GM21381 (cell line): ENCODE data around the gene RNF25.
"Not testable (repeated sequence)": the region's sequence is repeated elsewhere in the genome, so short reads cannot be mapped to it uniquely, and the experiment has no call there.

ENCODE experiments used
- ATAC-seq: cut with Tn5 transposase; IDR thresholded peaks from one replicate; pipeline ENCODE4 v1.9.1; 2021; ENCODE audit warnings: mild to moderate bottlenecking, moderate library complexity; ENCODE audit not compliant: unreplicated experiment

RNF25 gene

DNA sequence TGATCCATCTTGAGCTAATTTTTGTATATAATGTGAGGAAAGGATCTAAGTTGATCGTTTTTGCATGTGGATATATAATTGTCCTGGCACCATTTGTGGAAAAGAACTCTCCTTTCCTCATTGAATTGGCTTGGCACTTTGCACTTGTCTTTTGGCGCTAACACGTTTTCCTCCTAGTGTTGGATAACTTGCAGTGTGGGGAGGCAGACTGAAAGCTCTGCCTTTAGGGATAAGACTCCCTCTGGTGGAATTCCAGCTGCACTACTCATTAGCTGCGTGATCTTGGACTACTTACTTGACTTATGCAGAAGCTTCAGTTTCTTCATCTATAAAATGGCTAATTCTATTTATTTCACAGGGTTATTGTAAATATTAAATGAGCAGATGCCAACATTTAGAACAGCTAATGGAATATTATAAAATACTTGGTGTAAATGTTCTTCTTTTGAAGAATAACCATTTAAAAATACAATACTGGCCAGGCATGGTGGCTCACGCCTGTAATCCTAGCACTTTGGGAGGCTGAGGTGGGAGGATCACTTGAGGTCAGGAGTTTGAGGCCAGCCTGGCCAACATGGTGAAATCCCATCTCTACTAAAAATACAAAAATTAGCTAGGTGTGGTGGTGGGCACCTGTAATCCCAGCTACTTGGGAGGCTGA is 15.7 kb upstream of the RNF25 start:
- not testable (repeated sequence) for ATAC-seq

- ATAC-seq: no peak
Measured at GRCh38 chr2:218680061-218680460, 8.3 kb upstream of the RNF25 start.

DNA sequence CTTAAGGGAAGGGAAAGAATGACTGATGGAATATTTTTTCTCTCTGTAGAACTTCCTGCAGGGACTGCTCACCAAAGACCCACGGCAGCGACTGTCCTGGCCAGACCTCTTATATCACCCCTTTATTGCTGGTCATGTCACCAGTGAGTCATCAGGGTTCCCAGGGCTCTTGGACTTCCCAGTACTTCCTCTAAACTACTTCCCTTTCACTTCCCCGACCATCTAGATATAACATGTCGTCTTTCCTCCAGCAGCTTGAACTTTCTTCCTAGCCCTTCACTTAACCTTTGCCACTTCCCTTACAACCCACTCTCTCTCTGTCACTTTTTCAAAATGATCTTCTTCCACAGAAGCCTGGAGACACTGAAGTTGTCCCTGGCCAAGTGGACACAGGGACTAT is 7.3 kb upstream of the RNF25 start:
- no peak for ATAC-seq

- ATAC-seq: no peak
Measured at GRCh38 chr2:218671097-218671653, 627 bp downstream of the RNF25 start.

DNA sequence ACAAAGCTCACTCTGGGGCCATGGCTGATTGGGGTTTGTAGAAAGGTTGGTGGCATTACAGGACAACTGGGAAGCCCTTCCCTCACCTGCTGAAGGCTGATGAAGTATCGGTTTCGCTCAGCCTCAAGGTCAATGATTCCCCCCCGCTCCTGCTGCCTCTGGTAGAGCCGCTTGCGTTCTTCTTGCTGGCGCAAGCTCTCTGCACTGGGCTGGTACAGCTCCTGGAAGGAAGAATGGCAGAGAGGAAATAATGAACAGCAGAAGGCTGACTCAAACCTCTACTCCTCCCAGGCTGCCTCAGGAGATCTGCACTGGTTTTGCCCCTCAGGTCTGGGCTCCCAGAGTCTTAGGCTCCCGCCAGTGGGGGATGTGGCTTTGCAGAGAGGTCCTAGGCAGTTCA is 7.1 kb downstream of the RNF25 start:
- no peak for ATAC-seq

GRCh38 chr2:218663901-218664300 is 7.9 kb downstream of the RNF25 start:
- no peak for ATAC-seq

DNA sequence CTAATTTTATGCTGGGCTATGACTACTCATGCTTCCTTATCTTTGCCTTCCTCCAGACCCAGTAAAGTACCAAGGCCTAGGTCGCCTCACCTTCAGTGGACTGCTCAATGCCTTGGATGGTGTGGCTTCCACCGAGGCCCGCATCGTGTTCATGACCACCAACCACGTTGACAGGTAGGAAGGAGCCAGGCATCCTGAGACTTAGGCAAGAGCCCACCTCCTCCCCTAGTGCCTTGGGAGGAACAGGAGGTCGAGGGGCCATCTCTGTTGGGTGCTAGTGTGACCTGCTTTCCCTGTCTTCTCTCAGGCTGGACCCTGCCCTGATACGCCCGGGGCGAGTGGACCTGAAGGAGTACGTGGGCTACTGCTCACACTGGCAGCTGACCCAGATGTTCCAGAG is 9.0 kb downstream of the RNF25 start:
- ATAC-seq: no peak

- no peak for ATAC-seq
Measured at GRCh38 chr2:218662377-218662776, 9.4 kb downstream of the RNF25 start.

DNA sequence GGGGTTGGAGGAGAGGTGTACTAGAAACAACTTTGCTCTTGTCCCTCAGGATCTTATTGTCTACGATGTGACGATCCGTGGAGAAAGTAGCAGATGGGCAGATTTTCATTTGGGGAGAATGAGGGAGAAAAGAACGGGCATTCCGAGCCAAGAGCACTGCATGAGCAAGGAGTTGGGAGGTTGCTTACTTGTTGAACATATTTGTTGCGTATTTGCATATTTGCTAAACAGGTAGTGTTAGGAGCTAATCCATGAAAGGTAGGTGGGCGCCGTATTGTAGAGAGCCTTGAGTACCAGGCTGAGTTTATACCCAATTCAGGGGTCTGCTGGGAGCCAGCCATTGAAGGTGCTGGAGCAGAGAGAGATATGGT is 11.8 kb downstream of the RNF25 start:
- no peak for ATAC-seq

DNA sequence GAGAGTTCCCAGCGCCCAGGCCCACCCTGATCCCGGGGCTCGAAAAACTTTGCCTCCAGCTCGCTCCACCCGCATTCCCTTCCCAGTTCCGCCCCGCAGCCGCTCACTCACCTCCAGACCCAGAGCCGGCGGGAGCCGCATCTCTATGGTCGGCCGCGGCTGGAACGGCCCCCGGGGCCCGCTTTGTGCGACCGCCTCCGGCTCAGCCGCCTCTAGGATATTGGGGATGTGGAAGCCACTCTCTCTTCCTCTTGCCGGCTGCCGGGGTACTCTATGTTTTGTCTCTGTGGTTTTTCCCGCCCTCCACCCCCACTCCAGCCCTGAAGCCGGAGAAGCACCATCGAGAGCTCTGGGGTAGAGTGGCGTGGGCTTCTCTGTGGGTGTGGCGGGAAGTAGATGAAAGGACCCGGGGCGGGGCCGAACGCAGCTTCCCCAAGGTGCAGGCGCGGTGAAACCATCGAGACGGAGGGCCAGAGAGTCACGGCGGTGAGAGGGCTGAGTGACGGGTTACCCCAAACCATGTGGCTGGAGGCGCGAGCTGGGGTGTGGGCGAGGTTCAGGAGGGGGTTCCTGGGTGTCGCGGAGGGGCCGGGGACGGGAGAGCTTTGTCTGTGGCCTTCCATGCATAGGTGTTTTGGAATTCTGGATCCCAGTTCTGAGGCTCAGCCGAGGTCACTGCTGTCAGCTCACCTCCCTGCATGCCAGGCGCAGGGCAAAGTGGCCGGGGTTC is 12.4 kb downstream of the RNF25 start, which contains the start of the genes BCS1L and ZNF142:
BCS1L (plus strand) TSS at position 426 of the 730 bp plus-strand sequence. CDS start 1,305 bp downstream, outside the sequence.
ZNF142 (minus strand) TSS at position 366 of the 730 bp plus-strand sequence. CDS start 3,194 bp downstream, outside the sequence.
- peak; percentile 92 for ATAC-seq

DNA sequence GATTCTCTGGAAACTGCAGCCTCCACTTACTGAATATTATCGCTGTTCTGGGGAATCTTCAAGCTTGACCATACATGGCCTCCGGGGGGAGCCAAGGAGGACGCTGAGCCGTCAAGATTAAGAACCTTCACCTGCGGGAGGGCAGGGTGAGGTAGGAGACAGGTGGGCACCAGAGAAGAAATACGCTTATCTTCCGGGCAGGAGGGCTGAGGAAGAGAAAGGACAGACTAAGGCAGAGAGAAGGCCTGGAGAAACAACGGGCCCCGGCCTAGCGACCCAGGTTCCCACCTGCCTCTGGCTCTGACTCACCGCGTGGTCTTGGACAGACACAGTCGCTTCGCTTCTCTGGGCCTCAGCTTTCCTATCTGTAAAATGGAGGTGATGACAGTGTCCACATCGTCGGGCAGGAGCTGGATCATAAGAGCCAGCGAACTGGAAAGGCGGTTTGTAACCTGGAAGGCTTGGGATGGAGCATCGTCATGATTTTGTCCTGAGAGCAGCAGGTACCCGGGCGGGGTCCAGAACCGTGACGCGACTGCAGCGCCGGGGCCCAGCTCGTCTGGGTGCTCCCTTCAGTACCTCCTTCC is 13.0 kb downstream of the RNF25 start:
- peak; percentile 36 for ATAC-seq

DNA sequence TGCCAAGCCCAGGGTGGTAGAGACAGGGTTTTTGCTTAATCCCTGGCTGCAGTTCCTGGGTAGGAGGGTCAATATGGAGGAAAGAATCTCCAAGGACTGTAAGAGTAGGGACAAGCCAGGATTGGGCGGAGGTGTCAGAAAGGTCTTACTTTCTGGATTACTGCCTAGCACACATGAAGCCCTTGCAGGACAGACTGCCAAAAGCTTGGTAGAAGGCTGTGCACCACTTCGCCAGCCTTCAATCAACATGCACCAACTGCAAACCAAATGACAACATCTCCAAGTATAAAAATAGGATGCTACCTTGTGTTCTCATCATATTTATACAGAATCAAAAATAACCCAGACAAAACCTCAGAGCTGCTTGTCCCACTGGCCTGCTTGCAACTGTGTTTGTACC is 16.1 kb downstream of the RNF25 start:
- no peak for ATAC-seq

GRCh38 chr2:218648787-218649100 is 23.1 kb downstream of the RNF25 start:
- no peak for ATAC-seq

DNA sequence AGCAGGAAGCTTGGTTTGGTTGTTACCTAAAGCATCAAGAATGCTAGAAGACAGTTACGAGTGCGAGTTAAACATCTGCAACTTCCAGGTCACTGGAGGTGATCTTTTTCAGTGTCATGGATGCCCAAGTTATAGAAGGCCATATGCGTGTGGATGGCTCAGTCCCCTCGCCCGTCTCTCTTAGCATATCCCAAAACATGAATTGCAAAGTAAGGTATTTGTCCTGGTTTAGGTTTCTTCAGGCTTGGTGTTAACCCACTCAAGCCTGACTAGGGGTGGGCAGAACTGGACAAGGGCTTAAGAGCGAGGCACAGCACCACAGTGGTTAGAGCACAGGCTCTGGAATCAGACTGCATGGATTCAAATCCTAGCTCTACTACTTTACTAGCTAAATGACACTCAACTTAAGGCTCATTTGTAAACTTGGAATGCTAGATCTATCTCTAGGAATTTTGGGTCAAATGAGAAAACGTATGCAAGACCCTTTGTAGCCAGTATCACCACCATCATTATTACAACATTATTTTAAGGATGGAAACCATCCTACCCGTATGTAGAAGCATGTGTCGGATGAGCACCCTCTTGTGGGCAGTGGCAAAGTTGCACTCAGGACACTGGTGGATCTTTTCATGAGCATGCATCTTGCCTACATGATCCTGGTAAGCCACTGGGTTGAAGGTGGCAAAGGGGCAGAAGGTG is 23.6 kb downstream of the RNF25 start:
- no peak for ATAC-seq

DNA sequence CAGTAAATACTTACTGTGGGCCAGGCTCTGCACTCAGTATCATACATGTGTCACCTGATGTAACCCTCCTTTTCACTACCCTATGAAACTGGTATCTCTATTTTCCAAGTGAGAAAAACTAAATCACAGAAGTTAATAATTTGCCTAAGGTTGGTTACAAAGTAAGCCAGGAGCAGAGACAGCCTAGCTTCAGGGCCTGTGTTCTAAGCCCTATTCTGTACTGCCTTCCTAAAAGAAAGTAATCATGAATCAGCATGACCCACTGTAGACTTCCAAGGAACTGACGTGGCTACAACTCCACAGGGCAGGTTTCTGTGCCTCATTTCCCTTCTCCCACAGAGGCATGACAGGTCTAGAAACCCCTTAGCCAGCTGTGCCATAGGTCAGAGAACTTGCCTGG is 26.7 kb downstream of the RNF25 start:
- ATAC-seq: no peak

DNA sequence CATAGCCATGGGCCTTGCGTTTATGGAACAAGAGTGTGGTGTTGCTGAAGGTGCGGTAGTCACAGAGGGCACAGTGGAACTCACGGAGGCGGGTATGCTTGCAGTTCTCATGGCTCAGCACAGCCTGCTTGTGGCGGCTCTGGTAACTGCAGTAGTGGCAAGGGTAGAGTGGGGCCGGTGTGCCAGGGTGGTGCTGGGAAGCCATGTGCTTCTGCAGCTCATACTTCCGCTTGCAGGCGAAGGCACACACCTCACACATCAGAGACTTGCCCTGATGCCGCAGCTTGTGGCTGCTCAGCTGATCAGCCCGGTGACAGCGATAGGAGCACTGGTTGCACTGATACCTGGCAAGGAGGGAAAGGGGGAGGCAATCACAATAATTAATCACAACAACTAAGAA is 27.1 kb downstream of the RNF25 start:
- ATAC-seq: no peak

DNA sequence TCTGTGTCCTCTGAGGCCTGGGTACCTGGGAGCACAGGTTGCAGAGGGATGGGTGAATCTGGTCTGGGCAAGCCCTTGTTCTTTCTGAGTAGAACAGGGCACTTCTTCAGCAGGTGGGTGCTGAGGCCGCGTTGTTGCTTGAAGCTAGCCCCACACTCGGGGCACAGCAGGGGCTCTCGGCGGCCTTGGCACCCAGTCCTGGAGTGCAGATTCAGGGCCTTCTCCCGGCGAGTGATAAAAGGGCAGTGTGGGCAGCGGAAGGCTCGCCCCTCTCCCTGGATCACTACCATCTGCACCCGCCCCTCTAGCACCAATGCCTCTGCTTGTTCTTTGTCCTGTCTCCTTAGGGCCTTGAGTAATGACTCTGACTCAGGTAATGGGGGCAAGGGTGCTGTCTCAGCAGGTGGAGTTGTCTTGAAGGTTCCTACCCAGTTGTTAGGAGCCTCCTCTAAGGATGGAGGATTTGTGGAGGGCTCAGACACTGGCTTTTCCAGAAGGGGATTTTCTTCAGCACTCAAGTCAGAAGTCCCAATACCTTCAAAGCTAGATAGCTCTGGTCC is 28.0 kb downstream of the RNF25 start:
- no peak for ATAC-seq

GRCh38 chr2:218642786-218643185 is 29.0 kb downstream of the RNF25 start:
- no peak for ATAC-seq

GRCh38 chr2:218642121-218642656 is 29.6 kb downstream of the RNF25 start:
- ATAC-seq: no peak

DNA sequence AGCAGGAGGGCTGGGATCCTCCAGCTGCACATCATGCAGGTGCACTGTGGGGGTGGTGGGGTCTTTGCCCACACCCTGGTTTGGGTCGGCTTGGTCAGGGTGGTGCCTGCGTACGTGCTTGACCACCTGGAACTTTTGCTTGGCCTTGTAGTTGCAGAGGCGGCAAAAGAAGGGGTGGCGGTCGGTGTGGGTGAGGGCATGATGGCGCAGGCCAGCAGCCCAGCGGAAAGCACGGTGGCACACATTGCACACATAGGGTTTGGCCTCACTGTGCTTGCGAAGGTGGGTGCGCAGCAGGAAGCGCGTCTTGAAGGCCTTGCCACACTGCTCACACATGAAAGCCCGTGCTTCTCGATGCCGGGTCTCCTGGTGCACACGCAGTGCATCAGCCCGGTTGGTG is 33.4 kb downstream of the RNF25 start:
- ATAC-seq: no peak

GRCh38 chr2:218635719-218636118 is 36.1 kb downstream of the RNF25 start:
- ATAC-seq: no peak
